SK-N-SH (cell line): ENCODE data around the gene ZNF777. TPM values are rescaled to one million over a fixed set of nuclear protein-coding genes. Genes with fewer than 3 reads are reported as not detected.

Source experiments
- CTCF ChIA-PET: fragments of 300-600, 350-600 bp; formaldehyde crosslinking; extraction: SDS; loops from one replicate; lab custom pipeline; 2021; lab: Yijun Ruan, JAX
- POLR2A ChIA-PET: fragments of 350-600 bp; sonication (Branson Sonifier 250); formaldehyde crosslinking; extraction: SDS; loops from one replicate; lab custom pipeline; 2020; ENCODE audit warnings: antibody characterized with exemption, inconsistent platforms; lab: Yijun Ruan, JAX
- DNase-seq: peaks from one replicate; pipeline ENCODE4 v3.0.0; 2012
- H2AFZ ChIP-seq: fragments of 200-600 bp; sonication (generic); 2 replicates; pipeline ENCODE4 v1.8.1; 2016; ENCODE audit warnings: antibody characterized with exemption, mild to moderate bottlenecking, low read depth
- H3F3A ChIP-seq: fragments of 200-600 bp; sonication (generic); replicated peaks from 2 replicates; pipeline ENCODE3; 2016; ENCODE audit warnings: antibody characterized with exemption, mild to moderate bottlenecking; ENCODE audit not compliant: insufficient read depth
- H3K27ac ChIP-seq, 2 experiments: fragments of 200-500 bp in 1 of 2; fragments of 200-600 bp in 1 of 2; sonication (Bioruptor generic) in 1 of 2; sonication (generic), shearing (Covaris generic) in 1 of 2; 2 replicates each; pipeline versions ENCODE4 v1.5.1 to v1.6.1; 2014 to 2016; ENCODE audit warnings: low read depth in 2 of 2, inconsistent platforms in 1 of 2, low read length in 1 of 2, mild to moderate bottlenecking in 1 of 2, mixed read lengths in 1 of 2
- H3K27me3 ChIP-seq: fragments of 200-600 bp; sonication (generic), shearing (Covaris generic); 2 replicates; pipeline ENCODE4 v1.6.1; 2016; ENCODE audit warnings: mixed run types; ENCODE audit not compliant: insufficient read depth
- H3K36me3 ChIP-seq, 2 experiments: fragments of 200-500 bp in 1 of 2; fragments of 200-600 bp in 1 of 2; sonication (Bioruptor generic) in 1 of 2; sonication (generic) in 1 of 2; replicated peaks in 1 of 2; 2 replicates each; pipeline versions ENCODE3 to v1.5.1; 2014 to 2016; ENCODE audit warnings: low read length in 1 of 2, mild to moderate bottlenecking in 1 of 2; ENCODE audit not compliant: insufficient read depth in 2 of 2, control insufficient read depth in 1 of 2
- H3K4me1 ChIP-seq, 2 experiments: fragments of 200-500 bp in 1 of 2; fragments of 200-600 bp in 1 of 2; sonication (Bioruptor generic) in 1 of 2; sonication (generic), shearing (Covaris generic) in 1 of 2; 2 replicates each; pipeline versions ENCODE4 v1.5.1 to v1.6.1; 2014 to 2016; ENCODE audit warnings: low read depth in 1 of 2, low read length in 1 of 2, mixed run types in 1 of 2; ENCODE audit not compliant: insufficient read depth in 2 of 2, control insufficient read depth in 1 of 2
- H3K4me2 ChIP-seq: fragments of 200-600 bp; sonication (generic), shearing (Covaris generic); 2 replicates; pipeline ENCODE4 v1.6.1; 2017; ENCODE audit warnings: mixed run types
- H3K4me3 ChIP-seq, 2 experiments: fragments of 200-500 bp in 1 of 2; fragments of 200-600 bp in 1 of 2; sonication (Bioruptor generic) in 1 of 2; sonication (generic), shearing (Covaris generic) in 1 of 2; 2 replicates each; pipeline versions ENCODE4 v1.5.1 to v1.8.1; 2014 to 2016; ENCODE audit warnings: low read depth in 2 of 2, inconsistent platforms in 1 of 2, low read length in 1 of 2, mild to moderate bottlenecking in 1 of 2, mixed read lengths in 1 of 2, moderate library complexity in 1 of 2
- H3K79me2 ChIP-seq: fragments of 200-600 bp; sonication (generic); 2 replicates; pipeline ENCODE4 v1.8.1; 2017; ENCODE audit warnings: mild to moderate bottlenecking; ENCODE audit not compliant: insufficient read depth
- H3K9ac ChIP-seq: fragments of 200-600 bp; sonication (generic); 2 replicates; pipeline ENCODE4 v1.6.1; 2017; ENCODE audit warnings: mixed run types
- H3K9me2 ChIP-seq: fragments of 200-600 bp; sonication (generic); 2 replicates; pipeline ENCODE4 v1.6.1; 2017; ENCODE audit warnings: mixed run types
- H3K9me3 ChIP-seq: fragments of 200-600 bp; sonication (generic); 2 replicates; pipeline ENCODE4 v1.6.1; 2017; ENCODE audit warnings: mixed run types, mild to moderate bottlenecking, moderate library complexity
- H4K20me1 ChIP-seq: fragments of 200-600 bp; sonication (generic); 2 replicates; pipeline ENCODE4 v1.6.1; 2017; ENCODE audit warnings: mild to moderate bottlenecking, mixed run types; ENCODE audit not compliant: insufficient read depth
- ELF1 ChIP-seq: IDR thresholded peaks from 2 replicates; pipeline ENCODE4 v1.4.0; 2012
- EP300 ChIP-seq, 2 experiments: IDR thresholded peaks; 2 replicates each; pipeline versions ENCODE4 v1.4.0 to v1.6.1; 2012; ENCODE audit warnings: borderline replicate concordance in 1 of 2, low read depth in 1 of 2, low read length in 1 of 2
- FOXJ3 ChIP-seq: sonication (generic); formaldehyde crosslinking; IDR thresholded peaks from 2 replicates; pipeline ENCODE4 v1.5.1; 2020; ENCODE audit warnings: mild to moderate bottlenecking, missing genetic modification reagents
- GABPA ChIP-seq: IDR thresholded peaks from 2 replicates; pipeline ENCODE4 v1.4.0; 2012; ENCODE audit warnings: low read depth, mild to moderate bottlenecking
- GATA2 ChIP-seq: sonication (generic); formaldehyde crosslinking; IDR thresholded peaks from 2 replicates; pipeline ENCODE4 v1.5.0; 2020; ENCODE audit warnings: mild to moderate bottlenecking, missing genetic modification reagents
- MEF2A ChIP-seq: IDR thresholded peaks from 2 replicates; pipeline ENCODE4 v1.4.0; 2012; ENCODE audit warnings: low read depth, borderline replicate concordance
- NRF1 ChIP-seq: IDR thresholded peaks from 2 replicates; pipeline ENCODE4 v1.6.1; 2012; ENCODE audit warnings: low read depth, mild to moderate bottlenecking, low read length
- RAD21 ChIP-seq: IDR thresholded peaks from 2 replicates; pipeline ENCODE4 v1.6.1; 2012; ENCODE audit warnings: mild to moderate bottlenecking, low read length
- RCOR1 ChIP-seq: fragments of 150-350 bp; IDR thresholded peaks from 2 replicates; pipeline ENCODE4 v1.6.1; 2017; ENCODE audit warnings: antibody characterized with exemption, low read length
- RFX5 ChIP-seq: IDR thresholded peaks from 2 replicates; pipeline ENCODE4 v1.6.1; 2012; ENCODE audit warnings: mild to moderate bottlenecking, improper control_type of control experiment, low read length
- RXRA ChIP-seq: IDR thresholded peaks from 2 replicates; pipeline ENCODE4 v1.4.0; 2012; ENCODE audit warnings: low read depth, mild to moderate bottlenecking, borderline replicate concordance
- SMC3 ChIP-seq: IDR thresholded peaks from 2 replicates; pipeline ENCODE4 v1.6.1; 2012; ENCODE audit warnings: low read depth, low read length, improper control_type of control experiment
- TEAD4 ChIP-seq: IDR thresholded peaks from 2 replicates; pipeline ENCODE4 v1.4.0; 2012; ENCODE audit warnings: mild to moderate bottlenecking, borderline replicate concordance; ENCODE audit not compliant: insufficient read depth
- YY1 ChIP-seq: IDR thresholded peaks from 2 replicates; pipeline ENCODE4 v1.4.0; 2012; ENCODE audit warnings: low read depth, mild to moderate bottlenecking
- WGBS: methylation state at CpG from one replicate; pipeline ENCODE4 v1.1.6; 2017; ENCODE audit warnings: low lambda C conversion rate; 5-methylcytosine and 5-hydroxymethylcytosine counted together
- polyA plus RNA-seq, 3 experiments: library from polyadenylated mRNA; depleted of rRNA; stranded (reverse); fragments of >200 nt; gene quantifications; 2 replicates each; pipeline ENCODE4 v1.2.3, GENCODE V29; 2012
- TF ChIP-seq, protein P1 (sequence below): IDR thresholded peaks from 2 replicates; pipeline ENCODE4 v1.4.0; 2012; ENCODE audit warnings: low read depth, borderline replicate concordance
- TF ChIP-seq, protein P2 (sequence below): fragments of 150-350 bp; IDR thresholded peaks from 2 replicates; pipeline ENCODE4 v1.6.1; 2017; ENCODE audit warnings: antibody characterized with exemption, low read length, low read depth, borderline replicate concordance
- TF ChIP-seq, protein P3 (sequence below): IDR thresholded peaks from 2 replicates; pipeline ENCODE4 v1.4.0; 2012; ENCODE audit warnings: low read depth, borderline replicate concordance
- TF ChIP-seq, protein P4 (sequence below): fragments of 200-600 bp; sonication (generic); IDR thresholded peaks from 2 replicates; pipeline ENCODE4 v1.6.1; 2017; ENCODE audit warnings: antibody characterized with exemption, mild to moderate bottlenecking, moderate library complexity
- TF ChIP-seq, protein P5 (sequence below): fragments of 150-350 bp; IDR thresholded peaks from 2 replicates; pipeline ENCODE4 v1.6.1; 2016; ENCODE audit warnings: mild to moderate bottlenecking, low read depth, low read length

Gene ZNF777
- polyA plus RNA-seq, 1 of the 3 experiments (the other 2 are of a cell fraction), result 6.2 TPM

DNA sequence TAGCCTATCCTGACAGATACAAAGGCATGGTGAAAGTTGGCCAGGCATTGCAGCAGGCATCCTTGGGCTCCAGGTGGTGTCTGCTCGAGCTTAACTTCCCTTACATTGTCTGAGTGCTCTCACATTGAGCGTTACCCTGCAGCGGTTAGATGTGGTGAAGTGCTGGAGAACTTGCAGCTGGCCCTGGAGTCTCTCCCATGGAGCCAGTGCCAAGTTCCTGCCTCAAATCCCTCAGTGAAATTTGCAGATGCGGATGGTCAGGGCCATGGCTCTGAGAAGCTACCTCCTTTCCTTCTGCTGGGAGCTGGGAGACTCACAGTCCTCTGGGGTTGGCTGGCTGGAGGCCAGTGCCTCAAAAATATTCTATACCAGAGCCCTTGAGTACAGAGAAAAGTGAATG, 40.0 kb upstream of the ZNF777 start:
- no peak for TF ChIP-seq GABPA
- TF ChIP-seq GATA2, result no peak
- no peak for TF ChIP-seq RXRA
- TF ChIP-seq, protein P1, sequence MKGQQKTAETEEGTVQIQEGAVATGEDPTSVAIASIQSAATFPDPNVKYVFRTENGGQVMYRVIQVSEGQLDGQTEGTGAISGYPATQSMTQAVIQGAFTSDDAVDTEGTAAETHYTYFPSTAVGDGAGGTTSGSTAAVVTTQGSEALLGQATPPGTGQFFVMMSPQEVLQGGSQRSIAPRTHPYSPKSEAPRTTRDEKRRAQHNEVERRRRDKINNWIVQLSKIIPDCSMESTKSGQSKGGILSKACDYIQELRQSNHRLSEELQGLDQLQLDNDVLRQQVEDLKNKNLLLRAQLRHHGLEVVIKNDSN, result no peak
- TF ChIP-seq, protein P2, sequence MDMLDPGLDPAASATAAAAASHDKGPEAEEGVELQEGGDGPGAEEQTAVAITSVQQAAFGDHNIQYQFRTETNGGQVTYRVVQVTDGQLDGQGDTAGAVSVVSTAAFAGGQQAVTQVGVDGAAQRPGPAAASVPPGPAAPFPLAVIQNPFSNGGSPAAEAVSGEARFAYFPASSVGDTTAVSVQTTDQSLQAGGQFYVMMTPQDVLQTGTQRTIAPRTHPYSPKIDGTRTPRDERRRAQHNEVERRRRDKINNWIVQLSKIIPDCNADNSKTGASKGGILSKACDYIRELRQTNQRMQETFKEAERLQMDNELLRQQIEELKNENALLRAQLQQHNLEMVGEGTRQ, result no peak
- no peak for TF ChIP-seq YY1
- TF ChIP-seq, protein P3, sequence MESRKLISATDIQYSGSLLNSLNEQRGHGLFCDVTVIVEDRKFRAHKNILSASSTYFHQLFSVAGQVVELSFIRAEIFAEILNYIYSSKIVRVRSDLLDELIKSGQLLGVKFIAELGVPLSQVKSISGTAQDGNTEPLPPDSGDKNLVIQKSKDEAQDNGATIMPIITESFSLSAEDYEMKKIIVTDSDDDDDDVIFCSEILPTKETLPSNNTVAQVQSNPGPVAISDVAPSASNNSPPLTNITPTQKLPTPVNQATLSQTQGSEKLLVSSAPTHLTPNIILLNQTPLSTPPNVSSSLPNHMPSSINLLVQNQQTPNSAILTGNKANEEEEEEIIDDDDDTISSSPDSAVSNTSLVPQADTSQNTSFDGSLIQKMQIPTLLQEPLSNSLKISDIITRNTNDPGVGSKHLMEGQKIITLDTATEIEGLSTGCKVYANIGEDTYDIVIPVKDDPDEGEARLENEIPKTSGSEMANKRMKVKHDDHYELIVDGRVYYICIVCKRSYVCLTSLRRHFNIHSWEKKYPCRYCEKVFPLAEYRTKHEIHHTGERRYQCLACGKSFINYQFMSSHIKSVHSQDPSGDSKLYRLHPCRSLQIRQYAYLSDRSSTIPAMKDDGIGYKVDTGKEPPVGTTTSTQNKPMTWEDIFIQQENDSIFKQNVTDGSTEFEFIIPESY, result no peak
- TF ChIP-seq MEF2A, result no peak
- no peak for TF ChIP-seq ELF1
- no peak for TF ChIP-seq SMC3
- no peak for TF ChIP-seq FOXJ3 (CRISPR knock-in tag)
- TF ChIP-seq RAD21, result no peak
- Histone ChIP-seq H3K36me3 (peaks cover 0 to 3% of the 10 kb centered on the region in 2 experiments), H3K27me3 (no peaks in the 10 kb centered on the region), H3K4me2 (no peak overlapping the region), H3K9me3 (peaks cover 7% of the 10 kb centered on the region; the same call in 1 of the 2 replicates), H3K79me2 (peaks cover 12% of the 10 kb centered on the region), H3K27ac (no peak overlapping the region), H3F3A (no peaks in the 10 kb centered on the region), H3K9ac (no peak overlapping the region), H2AFZ (no peak overlapping the region), H3K9me2 (no peaks in the 10 kb centered on the region), H4K20me1 (peaks cover 2% of the 10 kb centered on the region), H3K4me1 (peaks cover 2 to 3% of the 10 kb centered on the region in 2 experiments; a peak in 1 of 4 replicates), H3K4me3 (no peak overlapping the region)
- POLR2A ChIA-PET, result no interaction called here
- CTCF ChIA-PET, result interaction anchor here (1.2 to 1.5 kb wide), 3 partner anchors 40 to 241 kb away, joined by 4 to 5 read pairs (median 4); partner anchors contain the start of gene ZNF777
- 43% methylated on average over 4 of the region's 4 CpGs for WGBS
- no peak for DNase-seq

DNA sequence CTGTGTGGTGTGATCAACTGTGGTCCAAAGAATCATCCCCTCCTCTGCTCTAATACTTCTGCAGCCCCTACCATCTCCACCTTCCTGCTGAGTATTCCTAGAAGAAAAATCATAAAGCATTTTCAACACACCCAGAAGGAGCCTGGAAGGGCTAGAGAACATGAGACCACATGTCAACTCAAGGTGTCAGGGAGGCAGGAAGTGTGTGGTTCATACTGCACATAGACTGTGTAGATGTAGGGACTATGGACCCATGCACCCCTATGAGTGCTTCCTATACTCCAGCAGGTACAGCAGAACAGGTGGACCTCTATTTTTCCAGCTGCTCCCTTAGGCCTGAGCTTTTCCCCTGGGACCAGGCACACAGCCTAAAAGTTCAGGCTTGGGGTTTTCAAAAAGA, 39.3 kb upstream of the ZNF777 start:
- Histone ChIP-seq H3K27me3 (no peaks in the 10 kb centered on the region), H3K9me2 (no peaks in the 10 kb centered on the region), H4K20me1 (peaks cover 9% of the 10 kb centered on the region), H2AFZ (no peak overlapping the region), H3K4me1 (peaks cover 9 to 10% of the 10 kb centered on the region in 2 experiments), H3K27ac (no peak overlapping the region), H3K9ac (no peak overlapping the region), H3F3A (peaks cover 5% of the 10 kb centered on the region), H3K36me3 (no peaks in the 10 kb centered on the region), H3K9me3 (peaks cover 1% of the 10 kb centered on the region; the same call in 1 of the 2 replicates), H3K79me2 (peaks cover 19% of the 10 kb centered on the region), H3K4me3 (no peak overlapping the region), H3K4me2 (no peak overlapping the region)
- ChIA-PET POLR2A (no interaction called here), CTCF (interaction anchor here (1.2 to 1.5 kb wide), 3 partner anchors 40 to 242 kb away, joined by 4 to 5 read pairs (median 4); partner anchors contain the start of gene ZNF777)
- no peak for DNase-seq
- TF ChIP-seq TEAD4, result no peak
- TF ChIP-seq RFX5, result no peak
- TF ChIP-seq RXRA, result no peak
- TF ChIP-seq EP300 (IDR thresholded peaks at IDR 0.05; ENCODE audit: borderline replicate concordance in 1 of 2, low read depth in 1 of 2, low read length in 1 of 2), result no peak
- no peak for TF ChIP-seq NRF1
- TF ChIP-seq, protein P4, sequence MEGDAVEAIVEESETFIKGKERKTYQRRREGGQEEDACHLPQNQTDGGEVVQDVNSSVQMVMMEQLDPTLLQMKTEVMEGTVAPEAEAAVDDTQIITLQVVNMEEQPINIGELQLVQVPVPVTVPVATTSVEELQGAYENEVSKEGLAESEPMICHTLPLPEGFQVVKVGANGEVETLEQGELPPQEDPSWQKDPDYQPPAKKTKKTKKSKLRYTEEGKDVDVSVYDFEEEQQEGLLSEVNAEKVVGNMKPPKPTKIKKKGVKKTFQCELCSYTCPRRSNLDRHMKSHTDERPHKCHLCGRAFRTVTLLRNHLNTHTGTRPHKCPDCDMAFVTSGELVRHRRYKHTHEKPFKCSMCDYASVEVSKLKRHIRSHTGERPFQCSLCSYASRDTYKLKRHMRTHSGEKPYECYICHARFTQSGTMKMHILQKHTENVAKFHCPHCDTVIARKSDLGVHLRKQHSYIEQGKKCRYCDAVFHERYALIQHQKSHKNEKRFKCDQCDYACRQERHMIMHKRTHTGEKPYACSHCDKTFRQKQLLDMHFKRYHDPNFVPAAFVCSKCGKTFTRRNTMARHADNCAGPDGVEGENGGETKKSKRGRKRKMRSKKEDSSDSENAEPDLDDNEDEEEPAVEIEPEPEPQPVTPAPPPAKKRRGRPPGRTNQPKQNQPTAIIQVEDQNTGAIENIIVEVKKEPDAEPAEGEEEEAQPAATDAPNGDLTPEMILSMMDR, result no peak
- TF ChIP-seq RAD21, result no peak
- TF ChIP-seq, protein P5, sequence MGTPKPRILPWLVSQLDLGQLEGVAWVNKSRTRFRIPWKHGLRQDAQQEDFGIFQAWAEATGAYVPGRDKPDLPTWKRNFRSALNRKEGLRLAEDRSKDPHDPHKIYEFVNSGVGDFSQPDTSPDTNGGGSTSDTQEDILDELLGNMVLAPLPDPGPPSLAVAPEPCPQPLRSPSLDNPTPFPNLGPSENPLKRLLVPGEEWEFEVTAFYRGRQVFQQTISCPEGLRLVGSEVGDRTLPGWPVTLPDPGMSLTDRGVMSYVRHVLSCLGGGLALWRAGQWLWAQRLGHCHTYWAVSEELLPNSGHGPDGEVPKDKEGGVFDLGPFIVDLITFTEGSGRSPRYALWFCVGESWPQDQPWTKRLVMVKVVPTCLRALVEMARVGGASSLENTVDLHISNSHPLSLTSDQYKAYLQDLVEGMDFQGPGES, result no peak
- TF ChIP-seq, protein P3, result no peak
- TF ChIP-seq GABPA, result no peak
- no peak for TF ChIP-seq RCOR1
